GM21526 (cell line): ENCODE data around the gene P2RX5.
A peak's percentile ranks its signal among the peaks of the same experiment; 100 is the strongest.

Source experiments
- ATAC-seq: cut with Tn5 transposase; IDR thresholded peaks from one replicate; pipeline ENCODE4 v1.9.1; 2021; ENCODE audit warnings: moderate library complexity; ENCODE audit not compliant: unreplicated experiment, low FRiP score

P2RX5 gene

DNA sequence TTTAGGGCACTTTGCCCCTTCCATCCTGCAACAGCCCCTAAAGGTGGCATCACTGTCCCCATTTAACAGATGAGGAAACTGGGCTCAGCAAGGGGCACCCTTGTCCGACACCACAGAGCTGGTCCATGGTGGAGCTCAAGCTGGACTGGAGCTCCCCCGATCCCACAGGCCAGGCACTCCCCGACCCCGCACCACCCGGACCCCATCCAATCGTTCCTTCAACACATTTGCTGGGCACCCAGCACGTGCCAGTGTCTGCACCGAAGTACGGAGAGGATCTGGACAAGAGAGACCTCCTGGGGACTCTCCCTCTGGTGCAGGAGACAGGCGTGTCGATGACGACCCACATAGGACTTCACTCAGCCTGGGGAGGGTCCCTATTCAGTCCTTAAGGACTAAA lies 13.9 kb downstream of the P2RX5 start:
- no peak for ATAC-seq

DNA sequence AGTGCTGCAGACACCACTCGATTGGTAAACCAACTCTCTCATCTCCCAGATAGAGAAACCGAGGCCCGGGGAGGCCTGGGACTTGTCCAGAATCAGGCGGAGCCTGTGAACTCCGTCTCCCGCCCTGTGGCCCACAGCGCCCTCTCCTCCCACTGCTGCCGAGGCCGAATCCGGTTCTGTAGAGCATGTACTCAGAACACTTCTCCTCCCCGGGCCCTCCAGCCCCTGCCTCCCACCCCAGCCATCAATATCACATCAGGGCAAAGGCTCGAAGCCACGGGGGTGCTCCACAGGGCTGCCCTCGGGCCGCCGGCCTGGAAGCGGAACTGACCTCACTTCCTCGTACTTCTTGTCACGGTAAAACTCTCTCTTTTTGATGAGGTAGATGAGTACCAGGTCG lies 14.4 kb downstream of the P2RX5 start:
- ATAC-seq: no peak

DNA sequence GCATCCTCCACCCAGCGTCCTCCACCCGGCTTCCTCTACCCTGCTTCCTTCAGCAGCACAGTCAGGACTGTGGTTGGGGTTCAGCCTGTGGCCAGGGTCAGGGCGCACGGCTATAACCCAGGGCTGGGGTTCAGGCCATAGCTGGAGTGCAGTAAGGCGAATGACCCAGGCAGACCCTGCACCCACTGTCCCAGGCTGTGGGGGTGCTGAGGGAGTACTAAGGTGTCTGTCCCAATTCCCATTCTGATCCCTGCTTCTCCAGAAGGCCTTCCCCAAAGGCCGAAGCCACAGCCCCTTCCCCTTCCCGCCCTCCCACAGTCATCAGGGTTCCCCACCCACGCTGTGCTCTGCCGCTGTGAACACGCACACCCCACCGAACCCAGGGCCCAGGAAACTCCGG lies 14.9 kb downstream of the P2RX5 start:
- no peak for ATAC-seq

DNA sequence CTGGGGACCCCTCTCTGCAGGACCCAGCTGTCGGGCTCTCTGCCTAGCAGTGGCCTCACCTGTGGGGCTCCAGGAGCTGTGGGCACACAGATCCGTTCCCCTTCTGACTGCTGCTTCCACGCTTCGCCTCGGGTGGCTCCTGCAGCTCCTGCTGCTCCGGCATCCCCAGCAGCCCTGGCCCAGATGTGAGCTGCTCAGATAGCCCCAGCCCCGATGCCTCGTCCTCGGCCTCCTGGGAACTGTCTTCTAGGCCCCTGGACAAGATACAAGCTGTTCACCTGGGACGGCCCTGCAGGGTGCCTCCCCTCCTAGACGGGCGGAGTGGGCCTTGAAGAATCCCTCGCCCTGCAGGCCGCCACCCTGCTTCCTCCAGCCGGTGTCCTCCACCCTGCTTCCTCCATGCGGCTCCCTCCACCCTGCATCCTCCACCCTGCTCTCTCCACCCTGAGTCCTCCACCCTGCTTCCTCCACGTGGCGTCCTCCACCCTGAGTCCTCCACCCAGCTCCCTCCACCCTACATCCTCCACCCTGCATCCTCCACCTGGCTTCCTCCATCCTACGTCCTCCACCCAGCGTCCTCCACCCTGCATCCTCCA lies 16.3 kb downstream of the P2RX5 start:
- ATAC-seq: no peak

DNA sequence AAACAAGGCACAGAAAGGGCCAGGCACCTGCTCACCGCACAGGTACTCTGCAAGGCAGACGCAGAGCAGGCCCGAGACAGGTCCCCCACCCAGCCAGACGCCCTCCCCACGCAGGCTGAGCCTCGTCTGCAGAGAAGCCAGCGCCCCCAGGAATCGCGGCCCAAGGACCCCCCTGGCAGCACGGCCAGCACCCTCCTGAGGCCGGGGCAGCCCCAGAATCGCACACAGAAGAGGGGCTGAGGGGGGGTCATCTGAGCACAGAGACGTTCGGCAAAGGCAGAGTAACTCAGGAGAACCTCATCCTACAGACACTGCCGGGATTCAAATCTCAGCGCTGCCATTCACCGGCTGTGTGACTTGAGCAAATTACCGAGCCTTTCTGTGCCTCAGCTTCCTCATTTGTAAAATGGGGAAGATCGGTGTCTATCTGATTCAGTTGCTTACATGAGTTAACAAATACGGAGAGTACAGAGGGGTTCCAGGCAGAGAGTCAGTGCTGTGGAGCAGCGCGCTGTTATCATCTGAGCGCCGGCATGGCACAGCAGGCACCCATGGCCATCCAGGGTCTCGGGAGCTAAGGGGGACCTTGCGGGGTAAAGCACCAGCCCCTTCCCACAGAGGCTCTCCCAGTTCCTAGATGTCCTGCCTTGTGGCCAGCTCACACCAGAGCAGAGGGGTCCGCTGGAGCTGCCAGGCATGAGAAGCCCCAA lies 17.0 kb downstream of the P2RX5 start:
- no peak for ATAC-seq

DNA sequence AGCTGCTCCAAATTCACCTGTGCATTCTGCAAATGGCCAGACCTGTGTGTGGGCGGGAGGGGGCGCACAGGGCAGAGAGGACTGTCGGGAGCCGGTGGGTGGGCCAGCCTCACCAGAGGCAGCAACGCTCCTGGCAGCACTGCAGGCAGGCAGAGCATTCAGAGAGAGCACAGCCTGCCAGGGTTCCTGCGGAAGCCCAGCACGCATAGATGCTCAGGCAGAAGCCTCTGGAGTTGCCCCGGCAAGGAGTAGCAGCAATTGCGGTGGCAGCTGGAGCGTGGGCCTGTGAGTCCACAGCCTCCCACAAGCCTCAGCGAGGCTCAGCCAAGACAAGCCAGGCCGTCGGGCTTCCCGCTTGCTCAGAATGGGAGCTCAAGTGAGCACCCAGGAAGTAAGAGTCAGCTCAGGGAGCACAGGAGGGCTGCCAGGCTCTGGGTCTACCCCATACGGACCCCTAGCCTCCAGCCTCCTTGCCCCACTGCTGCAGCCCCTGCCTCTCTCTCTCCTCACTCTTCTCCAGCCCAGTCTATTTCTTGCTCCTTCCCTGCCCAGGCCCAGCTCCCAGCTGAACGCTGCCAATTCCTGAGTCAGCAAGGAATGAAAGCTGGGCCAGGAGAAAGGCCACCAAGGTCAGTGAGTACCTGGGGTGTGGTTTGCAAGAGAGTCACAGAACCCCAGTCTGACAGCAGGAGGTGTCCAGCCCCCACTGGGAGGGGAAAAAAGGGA lies 17.7 kb downstream of the P2RX5 start:
- ATAC-seq: no peak

DNA sequence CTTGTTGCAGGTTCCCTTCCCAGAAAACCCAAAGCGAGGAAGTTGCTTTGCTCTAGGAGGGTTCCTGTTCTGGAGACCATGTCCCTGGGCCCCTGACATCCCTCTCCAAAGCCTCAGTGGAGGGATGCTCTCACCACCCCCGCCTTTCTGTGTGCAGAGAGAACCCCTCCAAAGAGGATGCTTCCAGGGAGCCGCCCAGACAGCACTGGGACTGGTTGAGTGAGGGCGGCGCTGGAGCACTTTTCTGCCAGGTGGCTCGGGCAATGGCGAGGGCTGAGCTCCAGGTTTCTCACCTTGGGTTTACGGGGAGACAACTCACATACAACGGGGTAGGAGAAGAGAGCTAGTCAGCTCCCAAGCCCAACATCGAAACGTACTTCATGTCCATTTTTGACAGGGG lies 20.1 kb downstream of the P2RX5 start:
- no peak for ATAC-seq

DNA sequence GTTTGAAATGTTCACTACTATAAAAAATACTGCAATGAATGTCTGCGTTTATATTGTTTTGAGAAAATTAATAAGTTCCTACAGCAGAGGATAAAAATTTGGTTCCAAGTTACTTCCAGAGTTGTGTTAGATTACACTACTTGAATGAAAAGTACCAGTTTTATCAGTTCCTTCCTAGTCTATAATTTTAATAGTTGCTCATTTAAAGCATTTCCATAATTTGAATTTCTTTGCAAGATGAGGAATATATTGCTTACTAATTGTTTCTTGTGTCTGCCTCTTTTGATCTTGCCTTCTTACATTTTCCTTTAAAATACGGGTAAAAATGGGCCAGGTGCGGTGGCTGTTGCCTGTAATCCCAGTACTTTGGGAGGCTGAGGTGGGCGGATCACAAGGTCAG lies 23.4 kb downstream of the P2RX5 start:
- ATAC-seq: no peak

DNA sequence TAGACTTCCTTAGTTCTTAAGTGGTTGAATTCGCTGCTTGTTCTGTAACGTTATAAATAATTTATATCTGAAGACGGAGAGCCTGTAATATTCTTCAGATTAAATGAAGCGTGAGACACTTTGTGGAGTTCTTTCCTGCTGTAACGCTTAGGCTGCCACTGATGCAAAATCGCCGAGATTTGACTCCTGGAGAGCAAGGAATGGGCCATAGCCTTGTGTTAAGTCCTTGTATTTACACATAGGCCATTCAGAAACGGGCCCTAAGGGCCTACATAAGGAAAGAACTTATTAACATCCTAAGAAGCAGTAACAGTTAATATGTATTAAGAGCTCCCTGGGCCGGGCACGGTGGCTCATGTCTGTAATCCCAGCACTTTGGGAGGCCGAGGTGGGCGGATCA lies 26.4 kb downstream of the P2RX5 start:
- no peak for ATAC-seq

DNA sequence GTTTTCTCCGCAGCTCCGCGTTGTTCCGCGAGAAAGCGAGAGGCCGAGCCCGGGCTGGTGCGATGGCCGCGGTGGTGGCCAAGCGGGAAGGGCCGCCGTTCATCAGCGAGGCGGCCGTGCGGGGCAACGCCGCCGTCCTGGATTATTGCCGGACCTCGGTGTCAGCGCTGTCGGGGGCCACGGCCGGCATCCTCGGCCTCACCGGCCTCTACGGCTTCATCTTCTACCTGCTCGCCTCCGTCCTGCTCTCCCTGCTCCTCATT lies 26.9 kb downstream of the P2RX5 start:
- no peak for ATAC-seq

DNA sequence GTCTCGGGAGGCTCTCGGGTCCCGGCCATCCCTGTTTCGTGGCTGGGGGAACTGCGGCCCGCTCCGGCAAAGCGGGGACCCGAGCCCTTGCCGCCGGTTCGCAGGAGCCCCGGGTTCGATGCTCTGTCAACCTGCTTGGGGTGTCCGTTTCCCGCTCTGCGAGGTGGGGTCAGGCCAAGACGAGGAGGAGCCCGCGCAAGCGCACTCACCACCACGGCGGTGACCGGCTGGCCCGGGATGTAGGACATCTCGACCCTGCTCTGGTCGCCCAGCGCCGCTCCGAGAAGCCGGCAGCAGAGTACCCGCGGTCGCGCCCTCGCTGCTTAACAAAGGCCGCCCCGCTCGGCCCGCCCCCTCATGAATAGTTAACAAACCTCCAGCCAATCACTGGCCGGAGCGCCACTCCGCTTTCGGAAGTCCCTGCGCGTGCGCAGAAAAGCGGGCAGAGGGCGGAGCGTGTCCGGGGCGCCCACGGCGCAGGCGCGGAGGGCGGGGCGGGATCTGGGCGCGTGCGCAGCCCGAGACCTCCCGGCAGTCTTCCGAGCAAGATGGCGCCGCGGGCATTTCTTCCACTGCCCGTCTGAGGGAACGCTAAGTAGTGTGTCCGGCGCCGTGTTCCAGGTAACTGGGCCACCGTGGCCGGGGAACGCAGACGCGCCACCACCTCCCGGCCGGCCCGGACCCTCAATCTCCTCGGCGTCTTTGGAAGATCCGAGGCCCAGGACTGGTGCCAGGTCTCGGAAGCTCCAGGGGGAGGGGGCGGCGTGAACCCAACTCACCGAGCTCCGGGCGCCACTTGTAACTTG lies 27.5 kb downstream of the P2RX5 start, which contains the start of the genes EMC6 and TAX1BP3:
EMC6 (plus strand) TSS at position 534 of the 806 bp plus-strand sequence. CDS start 335 bp downstream, outside the sequence.
TAX1BP3 (minus strand) TSS at position 300 of the 806 bp plus-strand sequence; CDS start at position 248, 52 bp downstream.
- ATAC-seq: peak; percentile 76

DNA sequence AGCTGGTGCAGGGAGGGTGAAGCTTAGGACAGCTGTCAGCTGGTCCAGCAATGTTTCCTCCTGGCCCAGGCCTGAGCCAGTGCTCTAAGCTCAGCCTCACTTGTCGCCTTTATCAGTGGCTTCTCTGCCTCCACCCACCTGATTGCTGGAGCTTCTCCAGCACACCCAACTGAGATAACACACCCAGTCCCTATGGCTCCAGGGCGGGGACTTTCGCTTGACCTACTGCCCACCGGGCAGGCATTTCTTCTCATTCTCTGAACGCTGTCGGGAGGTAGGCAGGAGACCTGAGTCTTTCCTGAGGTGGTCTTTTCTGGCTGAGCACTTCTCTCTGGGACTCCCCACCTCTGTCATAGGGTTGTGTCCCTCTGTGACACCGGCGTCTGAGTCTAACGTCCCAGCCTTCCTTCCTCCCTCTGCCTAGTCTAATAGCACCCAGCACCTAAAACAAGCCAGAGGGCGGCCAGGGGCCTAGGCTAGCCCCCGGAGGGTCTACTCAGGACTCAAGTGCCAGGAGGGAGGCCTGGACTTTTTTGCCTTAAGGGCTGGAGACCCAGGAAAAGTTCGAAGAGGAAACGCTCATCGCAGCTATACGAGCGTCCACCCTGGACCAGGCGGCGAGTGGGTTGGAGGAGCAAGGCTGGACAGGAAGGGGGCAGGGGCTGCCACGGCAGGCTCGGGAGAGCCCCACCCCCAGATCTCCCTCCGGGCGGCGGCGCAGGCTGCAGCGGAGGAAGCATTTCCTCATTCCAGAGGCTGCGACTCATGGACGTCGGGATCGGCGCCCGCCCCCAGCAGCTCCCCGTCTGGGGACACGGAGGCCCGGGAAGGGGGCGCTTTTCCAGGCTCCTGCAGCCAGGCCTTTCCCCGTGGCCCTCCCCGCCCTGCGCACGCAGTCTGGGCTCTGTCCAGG lies 28.3 kb downstream of the P2RX5 start:
- ATAC-seq: no peak

DNA sequence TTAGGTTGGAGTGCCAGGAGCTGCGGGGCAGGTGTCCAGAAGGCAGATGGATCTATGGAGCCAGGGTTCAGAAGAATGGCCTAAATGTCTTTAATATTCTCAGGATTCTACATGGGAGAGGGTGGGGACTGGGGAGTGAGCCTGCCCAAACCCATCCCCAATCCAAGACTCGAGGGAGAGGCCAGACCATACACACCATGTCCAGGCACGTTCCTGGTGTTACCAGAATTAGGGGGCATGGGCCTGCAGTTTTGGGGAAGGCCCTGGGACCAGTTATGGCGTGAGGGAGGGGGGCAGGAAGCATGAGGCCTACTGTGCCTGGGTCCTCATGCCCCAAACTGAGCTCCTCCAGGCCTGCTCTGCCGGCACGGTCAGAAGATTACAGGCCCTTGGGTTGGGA lies 29.4 kb downstream of the P2RX5 start:
- ATAC-seq: no peak

DNA sequence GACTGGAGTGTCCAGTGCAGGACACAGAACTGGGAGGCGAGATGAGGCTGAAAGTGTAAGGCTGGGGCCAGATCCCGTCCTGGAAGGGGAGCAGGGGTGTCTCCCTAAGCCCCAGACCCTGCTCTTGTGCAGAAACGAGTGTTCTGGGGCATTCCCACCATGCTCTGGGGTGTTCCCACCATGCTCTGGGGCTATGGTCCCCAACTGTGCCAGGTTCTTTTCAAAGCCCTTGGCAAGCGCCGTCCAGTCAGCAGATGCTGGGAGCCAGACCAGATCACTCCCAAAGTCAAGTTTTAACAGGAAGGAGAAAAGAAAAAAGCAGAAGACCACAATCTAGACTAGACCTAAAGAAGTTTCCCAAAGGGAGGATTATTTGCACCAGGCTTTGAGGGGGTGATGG lies 30.1 kb downstream of the P2RX5 start:
- ATAC-seq: no peak

DNA sequence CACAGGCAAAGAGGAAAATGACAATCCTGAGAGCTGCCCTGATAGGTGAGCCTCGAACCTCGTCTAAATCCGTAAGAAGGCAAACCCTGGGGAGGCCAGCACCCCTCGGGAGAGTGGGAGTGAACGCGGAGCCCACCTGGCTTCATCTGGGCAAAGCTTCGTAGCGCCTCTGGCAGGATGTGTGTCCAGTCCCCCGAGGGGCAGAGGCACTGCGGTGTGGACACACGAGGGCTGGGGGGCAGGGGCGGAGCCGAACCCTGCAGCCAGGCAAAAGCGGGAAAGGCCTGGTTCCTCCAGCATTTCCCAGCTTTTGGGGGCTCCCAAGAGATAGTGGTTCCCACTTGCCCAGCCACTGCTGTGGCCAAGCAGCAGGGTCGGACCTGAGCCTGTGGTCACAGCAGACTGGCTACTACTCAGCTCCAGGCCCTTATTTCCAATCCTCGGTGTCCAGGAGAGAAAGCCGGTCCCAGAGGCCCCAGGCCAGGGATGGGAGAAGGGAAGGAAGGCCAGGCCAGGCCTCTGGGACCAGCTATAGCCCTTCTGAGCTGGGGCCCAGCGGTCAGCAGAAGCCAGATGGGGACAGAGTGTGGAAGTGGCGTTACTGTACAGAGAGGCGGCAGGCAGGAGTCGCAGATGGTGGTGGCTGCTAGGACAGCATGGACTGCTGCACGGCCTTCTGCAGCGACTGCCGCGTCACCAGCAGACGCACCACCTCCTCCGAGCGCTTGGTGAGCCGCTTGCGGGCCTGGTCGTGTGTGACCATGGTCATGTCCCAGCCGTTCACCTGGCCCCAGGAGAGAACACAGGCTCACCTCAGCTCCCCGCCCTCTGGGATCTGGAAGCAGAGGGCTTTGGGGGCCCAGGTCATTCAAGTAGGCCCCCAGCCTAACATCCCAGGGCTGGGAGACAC lies 32.6 kb downstream of the P2RX5 start:
- ATAC-seq: no peak

DNA sequence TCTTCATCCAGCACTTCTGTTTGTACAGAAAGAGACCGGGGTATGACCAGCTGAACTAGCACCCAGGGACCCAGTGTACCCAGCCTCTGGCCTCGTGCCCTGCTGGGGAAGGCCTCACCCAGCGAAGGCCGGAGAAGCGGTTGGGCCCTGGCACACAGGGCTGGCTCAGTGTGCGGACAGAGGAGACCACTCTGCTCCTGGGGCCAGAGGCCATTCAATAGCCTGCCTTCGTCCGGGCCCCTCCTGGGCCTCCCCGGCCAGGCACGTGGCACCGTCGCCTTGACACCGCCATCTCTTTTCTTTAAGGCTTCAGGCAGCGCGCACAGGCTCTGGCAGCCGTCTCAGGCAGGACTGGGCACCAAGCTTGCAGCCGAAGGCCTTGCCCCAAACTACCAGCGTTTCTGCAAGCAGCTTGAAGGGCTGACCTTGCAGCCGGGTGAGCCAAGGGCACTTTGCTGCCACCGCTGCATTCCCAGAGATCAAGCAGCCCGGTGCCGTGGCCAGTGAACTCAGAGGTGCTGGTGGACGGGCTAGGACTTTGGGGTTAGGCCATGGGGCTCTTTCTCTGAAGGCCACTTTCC lies 35.6 kb downstream of the P2RX5 start:
- no peak for ATAC-seq

DNA sequence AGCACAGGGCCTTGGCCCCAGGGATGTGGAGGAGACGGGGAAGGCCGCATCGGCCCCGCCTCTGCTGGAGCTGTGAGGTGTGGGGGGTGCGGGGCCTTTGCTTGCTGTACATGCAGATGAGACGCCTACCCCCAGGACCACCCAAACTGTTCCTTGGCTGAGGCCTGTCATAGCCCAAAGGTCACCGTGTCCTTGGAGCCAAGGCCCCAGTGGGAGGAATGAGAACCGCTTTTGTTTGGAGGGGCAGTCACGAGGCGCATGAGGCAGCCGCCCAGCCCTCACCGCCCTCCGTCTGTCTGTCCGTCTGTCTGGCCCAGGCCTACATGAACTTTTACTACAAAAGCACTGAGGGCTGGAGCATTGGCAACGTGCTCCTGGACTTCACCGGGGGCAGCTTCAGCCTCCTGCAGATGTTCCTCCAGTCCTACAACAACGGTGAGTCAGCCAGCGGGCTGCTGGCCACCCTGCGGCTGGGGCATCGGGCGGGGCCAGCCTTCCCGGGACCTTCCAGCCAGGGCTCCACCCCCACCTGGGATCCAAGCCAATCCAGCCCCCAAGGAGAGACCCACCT lies 36.3 kb downstream of the P2RX5 start:
- no peak for ATAC-seq

DNA sequence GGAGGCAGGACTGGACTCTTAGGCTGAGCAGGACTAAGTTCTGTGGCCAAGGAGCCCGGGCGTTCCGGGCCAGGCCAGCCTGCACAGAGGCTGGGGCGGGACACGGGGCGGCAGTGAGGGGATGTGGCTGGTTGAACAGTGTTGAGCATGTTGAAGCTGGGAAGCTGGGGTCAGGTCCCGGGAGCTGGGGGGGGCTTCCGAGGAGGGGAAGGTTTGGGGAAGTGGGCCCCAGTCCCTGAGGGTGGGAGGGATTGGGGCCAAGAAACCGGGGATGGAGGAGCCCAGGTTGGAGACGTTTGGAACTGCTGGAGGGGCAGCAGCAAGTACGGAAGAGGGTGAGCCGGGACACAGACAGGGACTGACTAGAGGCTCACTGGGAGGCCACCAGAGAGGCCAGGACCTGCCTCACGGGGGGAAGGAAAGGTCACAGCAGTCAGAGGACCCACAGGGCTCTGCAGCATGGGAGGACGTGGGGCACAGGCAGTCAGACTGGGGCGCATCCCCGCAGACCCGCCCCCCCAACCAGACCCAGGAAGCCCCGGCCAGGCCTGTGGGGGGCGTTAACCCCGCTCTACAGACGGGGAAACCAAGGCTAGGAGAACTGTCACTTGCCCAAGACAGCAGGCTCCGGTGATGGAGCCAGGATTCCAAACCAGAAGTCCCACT lies 37.0 kb downstream of the P2RX5 start:
- no peak for ATAC-seq
